ENCODE results near the gene ERICH6.

ERICH6 gene

DNA sequence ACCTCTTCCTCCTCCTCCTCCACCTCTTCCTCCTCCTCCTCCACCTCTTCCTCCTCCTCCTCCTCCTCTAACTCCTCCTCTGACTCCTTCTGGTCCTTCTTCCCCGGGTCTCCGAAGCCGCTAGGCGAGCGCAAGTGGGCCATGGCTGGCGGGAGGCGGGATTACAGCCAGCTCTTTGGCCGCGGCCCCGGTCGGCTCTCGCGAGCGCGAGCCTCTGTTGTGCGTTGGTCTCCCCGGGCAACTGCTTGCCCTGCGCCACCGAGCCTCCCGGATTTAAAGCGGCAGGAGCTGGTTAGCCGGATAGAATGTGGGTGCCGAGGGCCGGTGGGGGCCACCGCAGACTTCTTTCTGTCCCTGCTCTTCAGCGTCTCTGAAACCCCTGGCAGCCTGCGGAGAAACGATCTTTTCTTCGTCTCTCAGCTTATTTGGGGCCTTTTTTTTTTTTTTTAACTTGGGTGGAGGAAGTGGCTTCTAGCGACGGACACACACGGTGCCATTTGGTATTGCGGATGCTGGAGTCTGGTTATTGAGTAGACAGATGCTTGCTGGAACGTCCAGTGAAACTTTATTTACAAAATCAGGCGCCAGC is at the start of gene ERICH6:
Gene ERICH6 (minus strand): TSS at position 165 of the 589 bp plus-strand sequence. CDS start 22 bp downstream, at position 143.
- DNase-seq (ENCODE audit: low spot score in 2 of 2), result peak; percentile 68 to 75
- peaks cover 24% of the 10 kb centered on the region for H3K4me1 Mint-ChIP-seq
- H3K9me3 Mint-ChIP-seq, result no peaks in the 10 kb centered on the region
- peak within 1 kb of the TSS; percentile 100 for H3K27ac Mint-ChIP-seq (ENCODE audit: low read depth)
- peaks cover 17% of the 10 kb centered on the region for H3K36me3 Mint-ChIP-seq (ENCODE audit: insufficient read depth)
- peak within 1 kb of the TSS; percentile 97 for H3K4me3 Mint-ChIP-seq
- ATAC-seq (replicated peaks; ENCODE audit: extremely low read depth, poor library complexity, severe bottlenecking), result peak; percentile 89
- H3K27me3 Mint-ChIP-seq, result no peaks in the 10 kb centered on the region

DNA sequence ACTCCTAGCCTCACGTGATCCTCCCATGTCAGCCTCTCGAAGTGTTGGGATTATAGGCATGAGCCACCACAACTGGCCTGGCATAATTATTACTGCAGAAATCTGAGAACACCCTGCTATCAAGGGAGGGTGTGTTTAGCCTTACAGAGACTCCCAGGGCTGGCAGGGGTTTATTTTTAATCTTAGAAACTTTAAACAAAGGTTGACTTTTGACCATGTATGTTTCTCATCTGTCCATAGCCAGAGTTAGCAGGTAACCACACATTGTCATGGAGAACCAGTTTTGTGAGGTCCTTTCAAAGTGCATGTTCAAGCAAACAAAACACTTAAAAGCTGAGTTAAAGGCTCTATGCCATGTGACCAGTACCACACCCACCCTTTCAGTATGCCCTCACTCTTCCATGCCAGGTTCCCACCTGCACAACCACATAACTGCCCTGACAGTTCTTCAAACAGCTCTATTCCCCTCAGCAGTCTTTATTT is 48.1 kb upstream of the ERICH6 start:
- Mint-ChIP-seq H3K4me1 (peaks cover 63% of the 10 kb centered on the region), H3K36me3 (ENCODE audit: insufficient read depth) (peaks cover 13% of the 10 kb centered on the region), H3K4me3 (no peak overlapping the region), H3K9me3 (no peaks in the 10 kb centered on the region), H3K27ac (ENCODE audit: low read depth) (peak overlapping the region; percentile 16), H3K27me3 (no peaks in the 10 kb centered on the region)
- DNase-seq (ENCODE audit: low spot score in 2 of 2), result no peak
- ATAC-seq (replicated peaks; ENCODE audit: extremely low read depth, poor library complexity, severe bottlenecking), result no peak

DNA sequence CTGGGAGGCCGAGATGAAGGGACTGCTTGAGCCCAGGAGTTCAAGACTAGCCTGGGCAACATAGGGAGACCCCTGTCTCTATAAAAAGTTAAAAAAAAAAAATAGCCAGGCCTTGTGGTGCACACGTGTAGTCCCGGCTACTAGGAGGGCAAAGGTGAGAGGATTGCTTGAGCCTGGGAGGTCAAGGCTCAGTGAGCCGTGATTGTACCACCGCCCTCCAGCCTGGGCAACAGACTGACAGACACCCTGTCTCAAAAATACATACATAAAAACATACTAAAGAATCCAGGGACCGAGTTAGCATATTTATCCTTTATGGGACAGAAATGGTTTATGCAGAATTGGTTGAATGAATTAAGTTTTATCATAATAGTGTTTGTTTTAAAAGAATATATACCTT is 45.5 kb upstream of the ERICH6 start:
- peaks cover 83% of the 10 kb centered on the region for H3K4me1 Mint-ChIP-seq
- H3K4me3 Mint-ChIP-seq, result no peak overlapping the region
- no peaks in the 10 kb centered on the region for H3K9me3 Mint-ChIP-seq
- H3K27ac Mint-ChIP-seq (ENCODE audit: low read depth), result peak overlapping the region; percentile 62
- DNase-seq (ENCODE audit: low spot score in 2 of 2) (no peak), ATAC-seq (replicated peaks; ENCODE audit: extremely low read depth, poor library complexity, severe bottlenecking) (no peak)
- no peaks in the 10 kb centered on the region for H3K27me3 Mint-ChIP-seq
- peaks cover 11% of the 10 kb centered on the region for H3K36me3 Mint-ChIP-seq (ENCODE audit: insufficient read depth)

DNA sequence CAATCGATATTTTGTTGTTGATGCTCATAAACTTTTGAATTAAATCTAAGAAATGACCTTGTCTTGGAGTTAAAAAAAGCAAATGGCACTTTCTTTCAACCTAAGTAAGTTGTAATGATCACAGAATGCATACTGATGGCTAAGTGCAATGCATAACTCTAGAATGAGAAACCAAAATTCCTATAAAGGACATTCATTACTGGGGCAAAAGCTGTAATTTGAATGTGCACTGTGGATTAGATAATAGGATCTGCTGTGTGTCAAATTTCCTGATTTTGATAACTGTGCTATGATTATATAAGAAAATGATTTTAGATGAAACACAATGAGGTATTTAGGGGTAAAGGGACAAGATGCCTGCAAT is 44.9 kb upstream of the ERICH6 start:
- H3K27me3 Mint-ChIP-seq, result no peaks in the 10 kb centered on the region
- no peak overlapping the region for H3K4me3 Mint-ChIP-seq
- H3K27ac Mint-ChIP-seq (ENCODE audit: low read depth), result no peak overlapping the region
- H3K9me3 Mint-ChIP-seq, result no peaks in the 10 kb centered on the region
- ATAC-seq (replicated peaks; ENCODE audit: extremely low read depth, poor library complexity, severe bottlenecking), result no peak
- H3K4me1 Mint-ChIP-seq, result peaks cover 82% of the 10 kb centered on the region
- peaks cover 11% of the 10 kb centered on the region for H3K36me3 Mint-ChIP-seq (ENCODE audit: insufficient read depth)
- DNase-seq (ENCODE audit: low spot score in 2 of 2), result no peak

DNA sequence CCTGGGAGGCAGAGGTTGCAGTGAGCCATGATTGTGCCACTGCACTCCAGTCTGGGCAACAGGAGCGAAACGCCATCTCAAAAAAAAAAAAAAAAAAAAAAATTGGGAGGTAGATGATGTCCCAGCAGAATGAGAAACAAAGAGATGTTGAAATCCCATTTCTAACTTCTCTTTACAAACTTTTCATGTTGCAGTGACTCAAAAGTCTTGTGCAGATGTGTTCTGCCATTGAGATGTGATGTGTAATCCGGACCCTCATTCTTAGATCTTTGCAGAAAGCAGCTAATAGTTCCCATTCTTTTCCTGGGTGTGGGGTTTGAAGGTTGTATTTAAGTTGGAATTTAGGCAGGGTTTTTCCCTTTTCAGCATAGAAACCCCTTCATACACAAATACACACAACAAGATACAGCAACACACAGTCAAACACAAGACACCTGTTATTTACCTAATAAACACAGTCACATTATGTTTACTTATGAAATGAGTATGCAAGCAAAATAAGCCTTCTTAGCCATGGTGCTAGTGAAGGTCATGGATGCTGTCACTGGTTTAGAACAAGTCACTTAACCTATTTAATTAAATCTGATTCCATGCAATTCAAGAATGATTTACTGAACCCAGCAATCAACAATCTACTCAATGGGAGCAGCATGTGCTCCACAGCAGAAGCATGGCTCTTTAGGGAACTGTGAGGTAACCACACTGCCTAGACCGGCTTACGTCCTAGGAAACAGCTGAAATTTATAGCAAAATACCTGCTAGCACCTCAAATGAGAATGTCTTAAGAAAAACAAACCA is 44.4 kb upstream of the ERICH6 start:
- no peaks in the 10 kb centered on the region for H3K27me3 Mint-ChIP-seq
- H3K27ac Mint-ChIP-seq (ENCODE audit: low read depth), result peak overlapping the region; percentile 49
- peaks cover 11% of the 10 kb centered on the region for H3K36me3 Mint-ChIP-seq (ENCODE audit: insufficient read depth)
- DNase-seq (ENCODE audit: low spot score in 2 of 2) (no peak), ATAC-seq (replicated peaks; ENCODE audit: extremely low read depth, poor library complexity, severe bottlenecking) (no peak)
- H3K4me1 Mint-ChIP-seq, result peaks cover 84% of the 10 kb centered on the region
- no peaks in the 10 kb centered on the region for H3K9me3 Mint-ChIP-seq
- no peak overlapping the region for H3K4me3 Mint-ChIP-seq

DNA sequence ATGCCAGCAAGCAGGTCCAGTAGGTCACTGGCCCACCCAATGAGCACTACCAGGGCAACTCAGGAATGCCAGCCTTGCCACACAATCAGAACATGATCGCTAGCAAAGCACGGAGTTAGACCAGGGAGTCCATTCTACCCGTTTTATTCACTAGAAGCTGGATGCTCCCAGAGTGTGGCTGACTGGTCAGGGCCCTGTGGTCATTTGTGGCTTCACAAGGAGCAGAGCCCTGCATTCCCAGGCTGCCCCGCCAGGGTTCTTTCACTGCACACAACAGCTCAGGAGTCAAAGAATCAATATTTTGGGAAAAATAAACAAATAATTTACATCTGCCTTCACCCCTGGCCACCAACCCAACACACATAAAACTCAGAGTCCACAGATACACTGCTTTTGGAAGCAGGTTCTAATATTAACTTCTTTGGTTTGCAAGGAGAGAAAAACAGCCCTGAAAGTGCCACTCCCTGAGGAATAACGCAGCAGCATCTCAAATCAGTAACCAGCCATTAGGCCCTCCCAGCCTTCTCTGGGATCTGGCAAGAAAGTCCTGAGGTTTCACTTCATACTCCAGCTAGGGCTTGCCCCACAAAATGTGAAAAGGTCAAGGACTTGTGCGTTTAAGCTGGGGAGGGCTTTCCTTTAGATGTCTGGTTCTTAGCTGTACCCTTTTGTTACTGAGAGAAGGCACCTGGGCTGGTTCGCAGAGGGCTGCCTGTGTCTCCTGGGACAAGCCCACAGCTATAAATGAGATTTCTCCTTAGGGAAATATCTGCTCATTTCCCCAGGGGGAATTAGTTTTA is 43.3 kb upstream of the ERICH6 start:
- H3K4me3 Mint-ChIP-seq, result no peak overlapping the region
- peak overlapping the region; percentile 49 for H3K27ac Mint-ChIP-seq (ENCODE audit: low read depth)

DNA sequence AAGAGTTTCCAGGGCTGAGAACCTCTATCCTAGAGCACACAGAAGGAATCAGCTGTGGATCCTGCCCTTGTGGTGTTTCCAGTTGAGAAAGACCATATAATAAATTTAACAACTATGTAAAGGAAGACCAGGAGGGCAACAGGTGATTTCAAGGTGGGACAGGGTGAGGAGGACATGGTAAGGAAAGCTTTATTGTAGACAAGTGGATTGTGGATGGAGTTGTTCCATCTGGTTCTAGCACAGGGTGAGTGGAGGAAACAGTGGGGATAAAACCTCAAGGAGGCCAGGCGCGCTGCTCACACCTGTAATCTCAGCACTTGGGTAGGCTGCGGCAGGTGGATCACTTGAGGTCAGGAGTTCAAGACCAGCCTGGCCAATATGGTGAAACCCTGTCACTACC is 42.1 kb upstream of the ERICH6 start:
- Mint-ChIP-seq H3K27ac (ENCODE audit: low read depth) (no peak overlapping the region), H3K4me1 (peaks cover 85% of the 10 kb centered on the region), H3K36me3 (ENCODE audit: insufficient read depth) (peaks cover 18% of the 10 kb centered on the region), H3K27me3 (no peaks in the 10 kb centered on the region), H3K4me3 (no peak overlapping the region), H3K9me3 (no peaks in the 10 kb centered on the region)
- ATAC-seq (replicated peaks; ENCODE audit: extremely low read depth, poor library complexity, severe bottlenecking), result no peak
- no peak for DNase-seq (ENCODE audit: low spot score in 2 of 2)

More for the DNA sequence above, 43.3 kb upstream of the ERICH6 start:
- peaks cover 87% of the 10 kb centered on the region for H3K4me1 Mint-ChIP-seq
- H3K9me3 Mint-ChIP-seq, result no peaks in the 10 kb centered on the region
- peaks cover 17% of the 10 kb centered on the region for H3K36me3 Mint-ChIP-seq (ENCODE audit: insufficient read depth)
- DNase-seq (ENCODE audit: low spot score in 2 of 2) (no peak), ATAC-seq (replicated peaks; ENCODE audit: extremely low read depth, poor library complexity, severe bottlenecking) (no peak)
- no peaks in the 10 kb centered on the region for H3K27me3 Mint-ChIP-seq

DNA sequence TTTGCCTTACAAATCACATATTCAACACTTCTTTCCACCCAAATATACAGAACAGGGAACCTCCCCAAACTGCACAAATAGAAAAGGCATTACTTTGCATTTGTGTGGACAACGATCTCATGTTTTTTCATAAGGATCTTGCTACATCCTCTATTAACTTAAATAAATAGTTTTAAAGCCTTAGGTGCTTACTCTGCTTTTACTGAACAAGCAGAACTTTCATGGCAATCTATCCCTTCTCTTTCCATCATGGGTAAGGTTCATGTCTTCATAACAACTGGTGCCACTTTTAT is 41.1 kb upstream of the ERICH6 start:
- H3K4me3 Mint-ChIP-seq, result no peak overlapping the region
- H3K4me1 Mint-ChIP-seq, result peaks cover 87% of the 10 kb centered on the region
- ATAC-seq (replicated peaks; ENCODE audit: extremely low read depth, poor library complexity, severe bottlenecking), result no peak
- H3K9me3 Mint-ChIP-seq, result no peaks in the 10 kb centered on the region
- no peak for DNase-seq (ENCODE audit: low spot score in 2 of 2)
- peaks cover 22% of the 10 kb centered on the region for H3K36me3 Mint-ChIP-seq (ENCODE audit: insufficient read depth)
- H3K27me3 Mint-ChIP-seq, result no peaks in the 10 kb centered on the region
- H3K27ac Mint-ChIP-seq (ENCODE audit: low read depth), result no peak overlapping the region

GRCh38 chr3:150744041-150744918 is 40.6 kb upstream of the ERICH6 start:
- H3K4me1 Mint-ChIP-seq, result peaks cover 89% of the 10 kb centered on the region
- H3K9me3 Mint-ChIP-seq, result no peaks in the 10 kb centered on the region
- ATAC-seq (replicated peaks; ENCODE audit: extremely low read depth, poor library complexity, severe bottlenecking) (no peak), DNase-seq (ENCODE audit: low spot score in 2 of 2) (no peak)
- no peak overlapping the region for H3K4me3 Mint-ChIP-seq
- H3K27ac Mint-ChIP-seq (ENCODE audit: low read depth), result no peak overlapping the region
- peaks cover 17% of the 10 kb centered on the region for H3K36me3 Mint-ChIP-seq (ENCODE audit: insufficient read depth)
- no peaks in the 10 kb centered on the region for H3K27me3 Mint-ChIP-seq

DNA sequence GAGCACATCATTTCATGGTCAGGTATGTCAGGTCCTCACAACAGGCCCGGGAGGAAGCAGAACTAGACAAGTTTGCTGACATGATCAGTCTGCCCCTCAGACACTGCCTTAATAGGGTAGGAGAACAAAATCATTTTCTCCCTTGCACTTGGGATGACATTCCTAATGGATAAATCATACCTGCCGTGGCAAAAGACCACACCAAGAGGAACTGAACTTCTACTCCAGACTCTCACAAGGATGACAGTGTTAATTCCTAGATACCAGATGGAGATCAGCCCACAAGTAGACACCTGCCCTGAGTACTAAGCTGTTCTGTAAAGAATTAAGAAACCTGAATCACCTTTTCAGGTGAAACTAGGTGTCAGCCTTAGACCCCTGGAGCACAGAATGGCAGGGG is 39.8 kb upstream of the ERICH6 start:
- no peak for ATAC-seq (replicated peaks; ENCODE audit: extremely low read depth, poor library complexity, severe bottlenecking)
- no peak overlapping the region for H3K4me3 Mint-ChIP-seq
- no peaks in the 10 kb centered on the region for H3K9me3 Mint-ChIP-seq
- no peak overlapping the region for H3K27ac Mint-ChIP-seq (ENCODE audit: low read depth)
- H3K36me3 Mint-ChIP-seq (ENCODE audit: insufficient read depth), result peaks cover 17% of the 10 kb centered on the region
- no peak for DNase-seq (ENCODE audit: low spot score in 2 of 2)
- H3K27me3 Mint-ChIP-seq, result no peaks in the 10 kb centered on the region
- H3K4me1 Mint-ChIP-seq, result peaks cover 83% of the 10 kb centered on the region

GRCh38 chr3:150742679-150743078 is 39.0 kb upstream of the ERICH6 start:
- Mint-ChIP-seq H3K36me3 (ENCODE audit: insufficient read depth) (peaks cover 17% of the 10 kb centered on the region), H3K4me1 (peaks cover 76% of the 10 kb centered on the region), H3K27me3 (no peaks in the 10 kb centered on the region), H3K27ac (ENCODE audit: low read depth) (no peak overlapping the region), H3K4me3 (no peak overlapping the region), H3K9me3 (no peaks in the 10 kb centered on the region)
- ATAC-seq (replicated peaks; ENCODE audit: extremely low read depth, poor library complexity, severe bottlenecking), result no peak
- DNase-seq (ENCODE audit: low spot score in 2 of 2), result no peak

GRCh38 chr3:150742141-150742523 is 38.4 kb upstream of the ERICH6 start:
- no peak for ATAC-seq (replicated peaks; ENCODE audit: extremely low read depth, poor library complexity, severe bottlenecking)
- Mint-ChIP-seq H3K27me3 (no peaks in the 10 kb centered on the region), H3K27ac (ENCODE audit: low read depth) (no peak overlapping the region), H3K4me3 (no peak overlapping the region), H3K9me3 (no peaks in the 10 kb centered on the region), H3K4me1 (peaks cover 71% of the 10 kb centered on the region), H3K36me3 (ENCODE audit: insufficient read depth) (peaks cover 15% of the 10 kb centered on the region)
- DNase-seq (ENCODE audit: low spot score in 2 of 2), result no peak
